Tibial artery (tissue), 4 donors: Measurements from ENCODE around the gene RAB3A.

Experiments
- DNase-seq, 2 donors: peaks; one replicate each; pipeline ENCODE4 v3.0.0-alpha.2; 2019
- H3K27ac ChIP-seq, 2 donors: fragments of 200-600 bp; sonication (generic) in 1 of 2; 1 replicate in 1 of 2; 2 replicates in 1 of 2; pipeline ENCODE4 v1.5.1; 2018 to 2019; ENCODE audit warnings: mild to moderate bottlenecking in 1 of 2
- H3K27me3 ChIP-seq, 2 donors: fragments of 200-600 bp; sonication (generic) in 1 of 2; one replicate each; pipeline versions ENCODE4 v1.5.1 to v1.6.0; 2016 to 2019
- H3K36me3 ChIP-seq, 3 donors: fragments of 200-600 bp; sonication (generic) in 2 of 3; one replicate each; pipeline ENCODE4 v1.5.1; 2016 to 2019; ENCODE audit warnings: mild to moderate bottlenecking in 2 of 3
- H3K4me1 ChIP-seq, 4 donors: fragments of 200-600 bp; sonication (generic) in 2 of 4; 1 replicate in 3 of 4; 2 replicates in 1 of 4; pipeline ENCODE4 v1.5.1; 2016 to 2019
- H3K4me3 ChIP-seq, 2 donors: fragments of 200-600 bp; sonication (generic) in 1 of 2; 1 replicate in 1 of 2; 2 replicates in 1 of 2; pipeline ENCODE4 v1.5.1; 2018 to 2019; ENCODE audit warnings: mild to moderate bottlenecking in 2 of 2
- H3K9me3 ChIP-seq, 3 donors: fragments of 200-600 bp; sonication (generic) in 1 of 3; one replicate each; pipeline ENCODE4 v1.5.1; 2016 to 2019
- intact Hi-C: fragments of 100-400 bp; cut with DNase I; formaldehyde crosslinking; loops from one replicate; pipeline ENCODE4 v1.15.0; 2023; ENCODE audit warnings: low total_unique reads
- TF ChIP-seq, protein P1 (sequence below), 2 experiments: fragments of 200-600 bp in 1 of 2; fragments of 450-650 bp in 1 of 2; IDR thresholded peaks; one replicate each; pipeline ENCODE4 v1.5.1; 2017 to 2019; ENCODE audit warnings: antibody characterized with exemption in 2 of 2, mild to moderate bottlenecking in 1 of 2, moderate library complexity in 1 of 2

RAB3A gene

GRCh38 chr19:18170714-18171255, 33.1 kb downstream of the RAB3A start:
- no peak overlapping the region for H3K27ac ChIP-seq
- no peak overlapping the region for H3K4me3 ChIP-seq

DNA sequence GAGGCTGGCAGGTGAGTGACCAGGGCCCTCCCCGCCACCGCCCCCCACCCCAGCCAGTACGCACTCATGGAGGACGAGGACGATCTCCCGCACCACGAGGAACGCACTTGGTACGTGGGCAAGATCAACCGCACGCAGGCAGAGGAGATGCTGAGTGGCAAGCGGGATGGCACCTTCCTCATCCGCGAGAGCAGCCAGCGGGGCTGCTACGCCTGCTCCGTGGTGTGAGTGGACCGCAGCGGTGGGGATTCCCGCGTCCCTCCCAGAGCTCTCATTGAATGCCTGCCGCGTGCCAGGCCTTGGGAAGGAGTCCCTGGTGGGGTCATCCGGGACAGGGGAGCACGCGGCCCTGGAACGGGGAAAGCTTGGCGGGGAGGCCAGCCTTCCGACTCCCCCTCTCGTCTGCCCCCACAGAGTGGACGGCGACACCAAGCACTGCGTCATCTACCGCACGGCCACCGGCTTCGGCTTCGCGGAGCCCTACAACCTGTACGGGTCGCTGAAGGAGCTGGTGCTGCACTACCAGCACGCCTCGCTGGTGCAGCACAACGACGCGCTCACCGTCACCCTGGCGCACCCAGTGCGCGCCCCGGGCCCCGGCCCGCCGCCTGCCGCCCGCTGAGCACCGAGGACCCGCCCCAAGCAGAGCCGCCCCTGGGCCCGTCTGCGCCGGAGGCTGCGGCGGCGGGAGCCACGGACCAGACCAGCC, 35.0 kb downstream of the RAB3A start:
- no peaks in the 10 kb centered on the region for H3K9me3 ChIP-seq
- intact Hi-C loops, result no loop called here
- no peaks in the 10 kb centered on the region for H3K27me3 ChIP-seq
- H3K36me3 ChIP-seq, result peaks cover 19 to 59% (median 48%) of the 10 kb centered on the region in 3 donors
- H3K4me3 ChIP-seq, result no peak overlapping the region
- TF ChIP-seq, protein P1, sequence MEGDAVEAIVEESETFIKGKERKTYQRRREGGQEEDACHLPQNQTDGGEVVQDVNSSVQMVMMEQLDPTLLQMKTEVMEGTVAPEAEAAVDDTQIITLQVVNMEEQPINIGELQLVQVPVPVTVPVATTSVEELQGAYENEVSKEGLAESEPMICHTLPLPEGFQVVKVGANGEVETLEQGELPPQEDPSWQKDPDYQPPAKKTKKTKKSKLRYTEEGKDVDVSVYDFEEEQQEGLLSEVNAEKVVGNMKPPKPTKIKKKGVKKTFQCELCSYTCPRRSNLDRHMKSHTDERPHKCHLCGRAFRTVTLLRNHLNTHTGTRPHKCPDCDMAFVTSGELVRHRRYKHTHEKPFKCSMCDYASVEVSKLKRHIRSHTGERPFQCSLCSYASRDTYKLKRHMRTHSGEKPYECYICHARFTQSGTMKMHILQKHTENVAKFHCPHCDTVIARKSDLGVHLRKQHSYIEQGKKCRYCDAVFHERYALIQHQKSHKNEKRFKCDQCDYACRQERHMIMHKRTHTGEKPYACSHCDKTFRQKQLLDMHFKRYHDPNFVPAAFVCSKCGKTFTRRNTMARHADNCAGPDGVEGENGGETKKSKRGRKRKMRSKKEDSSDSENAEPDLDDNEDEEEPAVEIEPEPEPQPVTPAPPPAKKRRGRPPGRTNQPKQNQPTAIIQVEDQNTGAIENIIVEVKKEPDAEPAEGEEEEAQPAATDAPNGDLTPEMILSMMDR (IDR thresholded peaks at IDR 0.05), result no peak
- H3K4me1 ChIP-seq, result peaks cover 0 to 8% (median 6%) of the 10 kb centered on the region in 4 donors
- DNase-seq, result no peak
- no peak overlapping the region for H3K27ac ChIP-seq

More at GRCh38 chr19:18170714-18171255, 33.1 kb downstream of the RAB3A start:
- TF ChIP-seq, protein P1 (IDR thresholded peaks at IDR 0.05), result no peak
- H3K27me3 ChIP-seq, result no peaks in the 10 kb centered on the region
- peaks cover 0 to 17% (median 11%) of the 10 kb centered on the region in 4 donors for H3K4me1 ChIP-seq
- peak; percentile 64 to 76 for DNase-seq
- peaks cover 17 to 42% (median 36%) of the 10 kb centered on the region in 3 donors for H3K36me3 ChIP-seq
- H3K9me3 ChIP-seq, result no peaks in the 10 kb centered on the region
- intact Hi-C loops, result no loop called here

- Histone ChIP-seq H3K4me1 (peaks cover 0 to 2% (median 1%) of the 10 kb centered on the region in 4 donors), H3K9me3 (no peaks in the 10 kb centered on the region), H3K4me3 (no peak overlapping the region), H3K27ac (no peak overlapping the region), H3K36me3 (peaks cover 26 to 66% (median 55%) of the 10 kb centered on the region in 3 donors), H3K27me3 (no peaks in the 10 kb centered on the region)
- TF ChIP-seq, protein P1 (IDR thresholded peaks at IDR 0.05), result peak; percentile 68 to 73
- DNase-seq, result no peak
- intact Hi-C loops, result no loop called here
Measured at GRCh38 chr19:18167975-18168645, 35.7 kb downstream of the RAB3A start.

GRCh38 chr19:18167011-18167410, 36.8 kb downstream of the RAB3A start:
- H3K4me1 ChIP-seq, result peaks cover 0 to 1% (median under 1%) of the 10 kb centered on the region in 4 donors
- TF ChIP-seq, protein P1 (IDR thresholded peaks at IDR 0.05), result no peak
- H3K4me3 ChIP-seq, result no peak overlapping the region
- H3K27me3 ChIP-seq, result no peaks in the 10 kb centered on the region
- no peak for DNase-seq
- no peak overlapping the region for H3K27ac ChIP-seq
- no peaks in the 10 kb centered on the region for H3K9me3 ChIP-seq
- H3K36me3 ChIP-seq, result peaks cover 31 to 77% (median 59%) of the 10 kb centered on the region in 3 donors
- intact Hi-C loops, result no loop called here

DNA sequence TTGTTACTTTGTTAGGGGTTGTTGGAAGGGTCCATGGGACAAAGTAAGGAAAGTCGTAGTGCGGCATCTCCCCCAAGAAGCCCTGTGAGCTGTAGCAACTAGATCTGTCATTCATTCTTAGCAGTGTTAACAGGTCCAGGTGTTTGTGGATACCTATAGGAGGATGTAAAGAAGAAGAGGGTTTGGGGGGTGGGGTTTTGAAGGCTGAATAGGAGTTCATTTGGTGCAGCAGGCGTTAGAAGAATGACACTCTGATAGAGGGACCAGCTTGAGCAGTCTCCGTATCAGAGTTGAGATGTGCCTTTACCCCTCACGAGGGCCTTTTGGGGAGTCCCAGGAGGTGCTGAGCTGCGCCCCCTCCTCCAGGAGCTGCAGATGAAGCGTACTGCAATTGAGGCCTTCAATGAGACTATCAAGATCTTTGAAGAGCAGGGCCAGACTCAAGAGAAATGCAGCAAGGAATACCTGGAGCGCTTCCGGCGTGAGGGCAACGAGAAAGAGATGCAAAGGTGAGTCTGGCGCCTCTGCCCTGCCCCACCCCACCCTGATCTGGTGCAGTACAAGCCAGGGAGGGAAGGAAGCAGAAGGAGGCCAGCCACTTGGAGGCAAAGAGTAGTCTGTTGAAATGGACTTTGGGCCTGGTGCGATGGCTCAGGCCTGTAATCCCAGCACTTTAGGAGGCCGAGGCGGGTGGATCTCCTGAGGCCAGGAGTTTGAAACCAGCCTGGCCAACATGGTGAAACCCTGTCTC, 37.9 kb downstream of the RAB3A start:
- intact Hi-C loops, result no loop called here
- no peak for DNase-seq
- H3K36me3 ChIP-seq, result peaks cover 31 to 80% (median 59%) of the 10 kb centered on the region in 3 donors
- H3K4me1 ChIP-seq, result peaks cover 0 to 10% (median 8%) of the 10 kb centered on the region in 4 donors
- H3K9me3 ChIP-seq, result no peaks in the 10 kb centered on the region
- H3K27me3 ChIP-seq, result no peaks in the 10 kb centered on the region
- H3K27ac ChIP-seq, result no peak overlapping the region
- TF ChIP-seq, protein P1 (IDR thresholded peaks at IDR 0.05), result no peak
- no peak overlapping the region for H3K4me3 ChIP-seq
